ENCODE measurements around the gene ADH5. TPM values are rescaled to one million over a fixed set of nuclear protein-coding genes. Genes with fewer than 3 reads are reported as not detected.

Gene ADH5
- 100 to 1,000 TPM; 220 to 333 (median 251) TPM for total RNA-seq

DNA sequence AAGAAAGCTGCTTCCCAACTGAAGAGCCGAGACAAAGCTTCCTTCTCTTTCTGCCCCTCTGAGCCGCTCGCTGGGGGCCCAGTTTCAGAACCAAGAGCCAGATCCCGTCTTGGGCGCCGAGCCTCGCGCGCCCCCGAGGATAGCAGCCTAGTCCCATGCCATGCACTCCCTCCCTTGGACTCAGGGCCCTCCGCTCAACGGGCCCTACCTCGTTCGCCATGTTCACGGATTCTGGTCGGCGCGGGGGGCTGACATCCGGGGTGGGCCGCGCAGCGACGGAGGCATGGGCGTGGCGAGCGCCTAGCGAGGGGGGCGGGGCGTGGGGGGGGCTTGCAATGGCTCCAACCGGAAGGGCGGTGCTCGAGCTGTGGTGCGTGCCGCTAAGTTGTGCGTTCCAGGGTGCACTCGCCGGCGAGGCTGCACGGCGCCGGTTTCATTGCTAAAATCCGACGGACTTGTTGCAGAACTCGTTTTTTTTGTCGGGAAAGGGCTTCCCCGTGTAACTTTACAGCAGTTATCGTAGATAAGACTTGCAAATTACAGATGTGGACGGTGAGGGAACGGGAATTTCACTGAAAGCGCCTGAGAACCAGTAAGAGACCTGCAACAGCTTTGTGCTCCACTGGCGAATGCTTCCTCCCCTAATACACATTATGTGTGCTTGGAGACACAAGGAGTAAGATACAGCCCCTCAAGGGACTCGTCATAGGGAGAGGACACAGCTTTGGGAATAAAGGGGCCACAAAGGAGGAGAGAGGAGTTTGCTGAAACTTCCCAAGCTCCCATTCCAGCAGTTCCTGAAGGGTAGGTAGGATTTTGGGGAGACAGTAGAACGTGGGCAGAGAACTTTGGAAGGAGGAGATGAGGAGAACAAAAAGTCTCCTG lies at the start of gene ADH5:
TSS of gene ADH5 (minus strand) at position 308 of the 885 bp plus-strand sequence. CDS start at position 220, 88 bp downstream.
- TF ChIP-seq, protein P1, sequence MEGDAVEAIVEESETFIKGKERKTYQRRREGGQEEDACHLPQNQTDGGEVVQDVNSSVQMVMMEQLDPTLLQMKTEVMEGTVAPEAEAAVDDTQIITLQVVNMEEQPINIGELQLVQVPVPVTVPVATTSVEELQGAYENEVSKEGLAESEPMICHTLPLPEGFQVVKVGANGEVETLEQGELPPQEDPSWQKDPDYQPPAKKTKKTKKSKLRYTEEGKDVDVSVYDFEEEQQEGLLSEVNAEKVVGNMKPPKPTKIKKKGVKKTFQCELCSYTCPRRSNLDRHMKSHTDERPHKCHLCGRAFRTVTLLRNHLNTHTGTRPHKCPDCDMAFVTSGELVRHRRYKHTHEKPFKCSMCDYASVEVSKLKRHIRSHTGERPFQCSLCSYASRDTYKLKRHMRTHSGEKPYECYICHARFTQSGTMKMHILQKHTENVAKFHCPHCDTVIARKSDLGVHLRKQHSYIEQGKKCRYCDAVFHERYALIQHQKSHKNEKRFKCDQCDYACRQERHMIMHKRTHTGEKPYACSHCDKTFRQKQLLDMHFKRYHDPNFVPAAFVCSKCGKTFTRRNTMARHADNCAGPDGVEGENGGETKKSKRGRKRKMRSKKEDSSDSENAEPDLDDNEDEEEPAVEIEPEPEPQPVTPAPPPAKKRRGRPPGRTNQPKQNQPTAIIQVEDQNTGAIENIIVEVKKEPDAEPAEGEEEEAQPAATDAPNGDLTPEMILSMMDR (IDR thresholded peaks at IDR 0.05; ENCODE audit: low read depth), result no peak

DNA sequence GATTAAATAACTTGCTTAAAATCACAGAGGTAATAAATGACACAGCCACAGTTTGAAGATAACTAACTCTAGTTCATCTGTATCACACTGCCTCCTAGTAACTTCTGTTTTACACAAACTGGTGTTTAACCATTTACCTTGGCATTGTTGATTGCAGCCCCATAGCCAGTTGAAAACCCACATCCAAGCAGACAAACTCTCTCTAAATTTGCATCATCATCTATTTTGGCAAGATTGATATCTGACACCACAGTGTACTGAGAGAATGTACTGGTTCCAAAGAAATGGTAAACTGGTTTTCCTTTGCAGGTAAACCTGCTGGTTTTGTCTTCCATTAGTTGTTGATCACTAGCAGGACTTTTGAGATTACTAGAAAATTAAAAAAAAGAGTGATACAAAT lies 47.7 kb upstream of the ADH5 start:
- TF ChIP-seq, protein P1 (IDR thresholded peaks at IDR 0.05; ENCODE audit: low read depth), result no peak

DNA sequence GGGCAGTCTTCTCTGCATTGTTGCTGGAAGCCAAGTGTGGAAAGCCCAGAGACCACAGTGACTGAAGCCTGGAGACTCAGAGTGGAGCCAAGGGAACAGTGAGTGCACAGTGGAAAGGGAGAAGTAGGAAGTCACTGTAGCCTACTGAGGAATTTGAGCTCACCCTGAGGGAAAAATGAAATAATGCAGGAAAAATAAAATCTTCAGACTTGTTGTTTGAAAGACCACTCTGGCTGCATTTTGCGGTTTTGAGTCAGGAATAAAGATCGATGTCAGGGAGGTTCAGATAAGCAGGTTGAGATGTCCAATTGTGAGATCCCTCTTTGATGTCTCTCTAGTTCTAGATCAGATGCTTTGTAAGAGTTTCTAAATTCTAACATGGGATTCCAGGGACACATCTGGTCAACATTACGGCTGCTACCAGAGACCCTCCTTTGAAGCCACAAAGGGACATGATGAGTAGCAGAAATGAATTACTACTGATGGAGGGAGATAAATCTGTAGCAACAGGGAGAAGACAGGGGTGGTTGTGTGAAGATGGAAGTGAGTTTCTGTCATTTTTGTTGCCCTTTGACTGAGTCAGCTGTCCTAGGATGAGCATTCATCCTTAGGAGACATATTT lies 47.1 kb upstream of the ADH5 start:
- TF ChIP-seq, protein P1 (IDR thresholded peaks at IDR 0.05; ENCODE audit: low read depth), result no peak

DNA sequence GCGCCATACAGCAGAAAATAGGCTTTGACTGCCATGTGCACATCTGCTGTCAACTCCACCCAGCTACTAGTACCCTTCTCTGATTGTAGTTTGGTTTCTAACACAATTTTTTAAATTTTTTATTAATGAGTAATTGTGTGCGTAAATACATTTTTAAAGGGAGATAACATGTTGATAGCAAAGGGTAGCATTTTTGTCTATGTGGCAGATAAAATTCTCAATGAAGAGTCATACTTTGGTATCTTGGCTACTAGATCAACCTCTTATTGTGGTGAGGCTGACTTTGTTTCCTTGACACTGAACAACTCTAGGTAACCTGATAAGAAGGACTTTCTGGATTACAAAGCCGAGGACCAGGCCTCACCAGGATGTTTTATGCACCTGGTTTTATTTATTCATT lies 46.0 kb upstream of the ADH5 start:
- TF ChIP-seq, protein P1 (IDR thresholded peaks at IDR 0.05; ENCODE audit: low read depth), result no peak

DNA sequence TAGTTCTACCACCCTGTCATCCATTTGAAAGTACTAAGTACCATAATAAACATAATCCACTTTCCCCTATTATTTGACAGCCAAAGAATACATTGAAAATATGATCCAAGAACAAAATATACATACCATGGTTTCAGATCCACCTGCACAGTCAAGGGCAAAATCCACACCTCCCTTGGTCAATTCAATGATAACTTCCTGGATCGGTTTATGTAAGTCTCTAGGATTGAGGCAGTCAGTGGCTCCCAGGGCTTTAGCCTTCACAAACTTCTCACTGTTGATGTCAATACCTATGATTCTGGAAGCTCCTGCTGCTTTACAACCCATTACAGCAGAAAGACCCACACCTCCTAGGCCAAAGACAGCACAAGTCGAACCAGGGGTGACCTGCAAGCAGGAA lies 42.8 kb upstream of the ADH5 start:
- TF ChIP-seq, protein P1 (IDR thresholded peaks at IDR 0.05; ENCODE audit: low read depth), result no peak

DNA sequence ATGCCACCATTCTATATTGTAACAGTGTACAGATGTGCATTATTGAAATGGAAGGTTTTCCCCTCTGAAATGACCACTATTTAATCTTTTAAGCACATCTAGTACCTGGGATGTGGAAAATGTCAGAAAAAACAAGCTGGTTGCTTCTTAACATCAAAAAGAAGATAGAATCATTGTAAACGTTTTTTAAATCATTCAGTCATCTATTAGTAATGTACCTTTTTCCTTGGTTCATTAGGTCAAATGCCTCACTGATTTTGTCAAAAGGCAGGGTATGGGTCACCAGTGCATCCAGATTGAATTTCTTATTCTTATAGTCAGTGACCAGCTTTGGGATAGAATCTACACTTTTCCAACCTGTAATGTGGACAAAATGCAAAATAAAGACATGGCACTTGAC lies 37.8 kb upstream of the ADH5 start:
- TF ChIP-seq, protein P1 (IDR thresholded peaks at IDR 0.05; ENCODE audit: low read depth), result no peak

DNA sequence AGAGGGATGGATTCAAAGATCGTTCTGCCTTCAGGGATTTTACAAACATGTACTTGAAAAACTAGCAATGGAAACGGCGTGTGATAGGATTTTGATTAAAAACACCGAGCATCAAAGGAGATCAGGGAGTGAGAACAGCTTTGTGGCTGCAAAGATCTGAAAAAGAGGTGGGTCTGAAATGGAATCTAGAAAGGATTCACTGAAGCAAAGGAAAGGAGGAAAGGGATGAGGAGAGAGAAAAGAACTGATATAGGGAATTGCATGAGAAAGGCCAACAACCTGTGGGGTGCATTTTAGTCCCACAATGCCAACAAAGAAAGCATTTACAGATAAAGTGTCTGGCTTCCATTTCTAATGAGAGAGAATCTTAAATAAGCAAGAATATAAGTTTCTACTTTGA lies 32.4 kb upstream of the ADH5 start:
- TF ChIP-seq, protein P1 (IDR thresholded peaks at IDR 0.05; ENCODE audit: low read depth), result no peak
